WERI-Rb-1 (cell line): ENCODE measurements around the gene CCDC183.

Experiments
- DNase-seq: peaks from one replicate; pipeline ENCODE4 v3.0.0-alpha.2; 2020
- H3K27ac ChIP-seq: fragments of 250-450 bp; sonication (Bioruptor Pico); 2 replicates; pipeline ENCODE4 v1.5.1; 2020; ENCODE audit warnings: mild to moderate bottlenecking, moderate library complexity
- H3K27me3 ChIP-seq: fragments of 250-450 bp; sonication (Bioruptor Pico); 2 replicates; pipeline ENCODE4 v1.5.1; 2021; ENCODE audit warnings: mild to moderate bottlenecking, low read depth, moderate library complexity; ENCODE audit not compliant: insufficient read depth, severe bottlenecking
- H3K36me3 ChIP-seq: fragments of 250-450 bp; sonication (Bioruptor Pico); 2 replicates; pipeline ENCODE4 v1.5.1; 2020; ENCODE audit warnings: mild to moderate bottlenecking, moderate library complexity
- H3K4me3 ChIP-seq: 2 replicates; pipeline ENCODE4 v1.5.1; 2011; ENCODE audit warnings: low read depth, mild to moderate bottlenecking, control low read depth, low read length
- H3K9me3 ChIP-seq: fragments of 250-450 bp; sonication (Bioruptor Pico); 2 replicates; pipeline ENCODE4 v1.5.1; 2021; ENCODE audit warnings: mild to moderate bottlenecking, moderate library complexity; ENCODE audit not compliant: severe bottlenecking
- CTCF ChIP-seq: IDR thresholded peaks from 2 replicates; pipeline ENCODE4 v1.5.1; 2011; ENCODE audit warnings: low read depth, mild to moderate bottlenecking, control low read depth, inconsistent platforms, low read length

The CCDC183 gene

GRCh38 chr9:136825295-136826187 lies 29.4 kb downstream of the CCDC183 start:
- DNase-seq: no peak
- Histone ChIP-seq H3K27me3 (no peaks in the 10 kb centered on the region), H3K36me3 (peaks cover 74% of the 10 kb centered on the region), H3K27ac (no peak overlapping the region), H3K4me3 (no peak overlapping the region), H3K9me3 (no peaks in the 10 kb centered on the region)
- peak; percentile 17; the same call in 1 of the 2 replicates for TF ChIP-seq CTCF

GRCh38 chr9:136826188-136826541 lies 30.0 kb downstream of the CCDC183 start:
- TF ChIP-seq CTCF: no peak
- Histone ChIP-seq H3K36me3 (peaks cover 75% of the 10 kb centered on the region), H3K27ac (no peak overlapping the region), H3K9me3 (no peaks in the 10 kb centered on the region), H3K4me3 (no peak overlapping the region), H3K27me3 (no peaks in the 10 kb centered on the region)
- no peak for DNase-seq

GRCh38 chr9:136826703-136827582 lies 30.8 kb downstream of the CCDC183 start:
- peaks cover 83% of the 10 kb centered on the region for H3K36me3 ChIP-seq
- DNase-seq: no peak

DNA sequence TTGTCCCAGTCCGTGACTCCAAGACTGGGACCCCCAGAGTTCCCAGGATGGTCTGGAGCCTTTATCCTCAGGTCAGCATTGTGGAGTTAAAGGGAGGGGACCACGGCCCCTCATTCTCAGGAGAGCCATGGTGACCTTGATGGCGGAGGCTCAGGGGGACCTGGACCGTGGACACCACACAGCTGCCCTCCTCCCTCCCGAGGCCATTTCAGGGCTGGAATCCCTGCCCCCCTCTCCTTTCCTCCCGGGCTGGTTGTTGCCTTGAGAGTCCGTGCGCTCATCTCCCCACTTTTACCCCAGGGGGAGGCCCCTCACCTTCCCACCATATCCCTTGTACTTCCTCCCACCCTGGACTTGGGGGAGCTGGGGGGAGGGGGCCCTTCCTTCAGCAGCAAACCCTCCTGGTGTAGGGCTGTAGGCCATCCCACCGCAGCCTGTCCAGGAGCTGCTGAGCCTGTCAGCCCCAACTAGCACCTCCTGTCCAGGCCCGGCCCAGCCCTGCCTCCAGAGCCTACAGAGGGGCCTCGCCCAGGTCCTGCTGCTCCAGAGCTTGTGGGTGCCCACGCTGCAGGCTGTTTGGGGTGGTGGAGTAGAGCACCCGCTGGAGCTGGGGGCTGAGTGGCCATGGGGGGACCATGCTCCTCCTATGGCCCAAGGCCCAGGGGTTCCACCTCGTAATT lies 31.8 kb downstream of the CCDC183 start:
- Histone ChIP-seq H3K27ac (no peak overlapping the region), H3K9me3 (no peaks in the 10 kb centered on the region), H3K27me3 (no peaks in the 10 kb centered on the region), H3K36me3 (peaks cover 90% of the 10 kb centered on the region), H3K4me3 (no peak overlapping the region)
- DNase-seq: no peak
- TF ChIP-seq CTCF: no peak

More at GRCh38 chr9:136826703-136827582, 30.8 kb downstream of the CCDC183 start:
- TF ChIP-seq CTCF: no peak
- Histone ChIP-seq H3K27me3 (no peaks in the 10 kb centered on the region), H3K4me3 (no peak overlapping the region), H3K27ac (no peak overlapping the region), H3K9me3 (no peaks in the 10 kb centered on the region)

- Histone ChIP-seq H3K27me3 (no peaks in the 10 kb centered on the region), H3K4me3 (no peak overlapping the region), H3K9me3 (no peaks in the 10 kb centered on the region), H3K27ac (no peak overlapping the region), H3K36me3 (peaks cover 87% of the 10 kb centered on the region)
- no peak for DNase-seq
- TF ChIP-seq CTCF: no peak
Measured at GRCh38 chr9:136828474-136829140, 32.5 kb downstream of the CCDC183 start.
